AG09309 (cell line): ENCODE measurements around the gene MED17.

Source experiments
- DNase-seq: peaks from one replicate; pipeline ENCODE4 v3.0.0-alpha.2; 2010; ENCODE audit warnings: low read depth
- H3K4me3 ChIP-seq: 2 replicates; pipeline ENCODE4 v1.5.1; 2011; ENCODE audit warnings: mild to moderate bottlenecking, low read depth, low read length, moderate library complexity; ENCODE audit not compliant: control insufficient read depth
- TF ChIP-seq, protein P1 (sequence below): IDR thresholded peaks from 2 replicates; pipeline ENCODE4 v1.5.1; 2011; ENCODE audit warnings: mild to moderate bottlenecking, low read depth, low read length, inconsistent platforms; ENCODE audit not compliant: insufficient read depth, control insufficient read depth; ENCODE audit errors: missing control alignments

Gene MED17

GRCh38 chr11:93822359-93822758 lies 38.3 kb downstream of the MED17 start:
- DNase-seq, result no peak
- TF ChIP-seq, protein P1, sequence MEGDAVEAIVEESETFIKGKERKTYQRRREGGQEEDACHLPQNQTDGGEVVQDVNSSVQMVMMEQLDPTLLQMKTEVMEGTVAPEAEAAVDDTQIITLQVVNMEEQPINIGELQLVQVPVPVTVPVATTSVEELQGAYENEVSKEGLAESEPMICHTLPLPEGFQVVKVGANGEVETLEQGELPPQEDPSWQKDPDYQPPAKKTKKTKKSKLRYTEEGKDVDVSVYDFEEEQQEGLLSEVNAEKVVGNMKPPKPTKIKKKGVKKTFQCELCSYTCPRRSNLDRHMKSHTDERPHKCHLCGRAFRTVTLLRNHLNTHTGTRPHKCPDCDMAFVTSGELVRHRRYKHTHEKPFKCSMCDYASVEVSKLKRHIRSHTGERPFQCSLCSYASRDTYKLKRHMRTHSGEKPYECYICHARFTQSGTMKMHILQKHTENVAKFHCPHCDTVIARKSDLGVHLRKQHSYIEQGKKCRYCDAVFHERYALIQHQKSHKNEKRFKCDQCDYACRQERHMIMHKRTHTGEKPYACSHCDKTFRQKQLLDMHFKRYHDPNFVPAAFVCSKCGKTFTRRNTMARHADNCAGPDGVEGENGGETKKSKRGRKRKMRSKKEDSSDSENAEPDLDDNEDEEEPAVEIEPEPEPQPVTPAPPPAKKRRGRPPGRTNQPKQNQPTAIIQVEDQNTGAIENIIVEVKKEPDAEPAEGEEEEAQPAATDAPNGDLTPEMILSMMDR, result no peak
- H3K4me3 ChIP-seq, result no peak overlapping the region

GRCh38 chr11:93823210-93823609 lies 39.1 kb downstream of the MED17 start:
- no peak for DNase-seq
- TF ChIP-seq, protein P1, result no peak

GRCh38 chr11:93827363-93827762 lies 43.3 kb downstream of the MED17 start:
- no peak for DNase-seq
- no peak overlapping the region for H3K4me3 ChIP-seq
- TF ChIP-seq, protein P1, result no peak

More at GRCh38 chr11:93823210-93823609, 39.1 kb downstream of the MED17 start:
- no peak overlapping the region for H3K4me3 ChIP-seq

GRCh38 chr11:93829598-93829997 lies 45.5 kb downstream of the MED17 start:
- TF ChIP-seq, protein P1, result no peak
- DNase-seq, result no peak
- H3K4me3 ChIP-seq, result no peak overlapping the region

- no peak overlapping the region for H3K4me3 ChIP-seq
- TF ChIP-seq, protein P1, result no peak
- no peak for DNase-seq
These were observed 47.5 kb downstream of the MED17 start for GRCh38 chr11:93831343-93832127.

DNA sequence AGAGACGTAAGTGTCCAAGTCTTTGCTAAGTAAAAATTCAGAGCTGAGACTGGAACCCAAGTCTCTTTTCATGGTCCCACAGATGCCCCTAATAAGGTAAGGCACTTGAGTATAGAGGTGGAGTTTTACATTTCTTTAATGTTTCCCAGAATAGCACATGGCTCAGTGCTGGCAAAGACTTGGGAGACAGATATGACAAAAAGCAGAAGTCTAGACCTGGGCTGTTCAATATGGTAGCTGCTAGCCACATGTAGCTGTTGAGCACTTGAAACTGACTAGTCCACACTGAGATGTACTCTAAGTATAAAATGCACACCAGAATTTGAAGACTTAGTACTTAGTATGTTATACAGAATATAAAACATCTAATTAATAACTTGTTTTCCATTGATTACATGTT lies 48.7 kb downstream of the MED17 start:
- no peak overlapping the region for H3K4me3 ChIP-seq
- TF ChIP-seq, protein P1, result no peak
- no peak for DNase-seq

DNA sequence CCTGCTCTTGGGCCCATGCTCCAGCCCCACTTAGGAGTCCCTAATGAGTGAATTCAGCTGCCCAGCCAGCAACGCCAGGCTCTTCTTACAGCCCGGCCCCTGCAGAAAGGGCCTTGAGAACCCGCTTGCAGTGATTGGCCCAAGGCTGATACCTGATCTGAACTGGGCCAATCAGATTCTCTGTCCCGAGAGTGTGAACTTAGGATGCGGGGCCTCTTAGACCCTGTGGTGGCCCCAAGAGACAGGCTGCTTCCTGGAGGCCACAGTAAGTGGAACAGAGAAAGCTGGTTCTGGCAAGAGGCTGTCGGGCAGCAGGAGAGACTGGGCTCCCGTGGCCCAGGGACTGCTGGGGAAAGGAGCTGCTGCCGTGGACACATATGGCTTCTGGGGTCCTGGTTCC lies 54.9 kb downstream of the MED17 start:
- H3K4me3 ChIP-seq, result no peak overlapping the region
- TF ChIP-seq, protein P1, result no peak
- DNase-seq, result no peak
